Thymus (tissue), 11 donors: Measurements from ENCODE around the gene CAPZA2. TPM values are rescaled to one million over a fixed set of nuclear protein-coding genes. Genes with fewer than 3 reads are reported as not detected.
A peak's percentile ranks its signal among the peaks of the same experiment; 100 is the strongest.

Source experiments
- DNase-seq, 9 donors: peaks; one replicate each; pipeline ENCODE4 v3.0.0-alpha.2; 2013; ENCODE audit warnings: low spot score in 9 of 9, low read depth in 6 of 9, missing footprints in 1 of 9
- H3K27ac ChIP-seq, 2 donors: one replicate each; pipeline ENCODE4 v1.5.1; 2013; ENCODE audit warnings: control low read depth in 1 of 2, low read depth in 1 of 2, low read length in 1 of 2, mild to moderate bottlenecking in 1 of 2, moderate library complexity in 1 of 2
- H3K27me3 ChIP-seq, 2 donors: one replicate each; pipeline ENCODE4 v1.5.1; 2013; ENCODE audit warnings: low read length in 1 of 2; ENCODE audit not compliant: control insufficient read depth in 2 of 2, insufficient read depth in 1 of 2
- H3K36me3 ChIP-seq, 2 donors: one replicate each; pipeline ENCODE4 v1.5.1; 2013; ENCODE audit warnings: low read length in 1 of 2, mild to moderate bottlenecking in 1 of 2, moderate library complexity in 1 of 2; ENCODE audit not compliant: control insufficient read depth in 2 of 2, insufficient read depth in 2 of 2
- H3K4me1 ChIP-seq, 2 donors: one replicate each; pipeline ENCODE4 v1.5.1; 2013; ENCODE audit warnings: low read length in 2 of 2; ENCODE audit not compliant: control insufficient read depth in 2 of 2, insufficient read depth in 2 of 2
- H3K4me3 ChIP-seq, 2 donors: one replicate each; pipeline ENCODE4 v1.5.1; 2013; ENCODE audit warnings: low read length in 2 of 2, control low read depth in 1 of 2, mild to moderate bottlenecking in 1 of 2
- H3K9me3 ChIP-seq, 2 donors: one replicate each; pipeline ENCODE4 v1.5.1; 2013; ENCODE audit warnings: low read length in 1 of 2, mild to moderate bottlenecking in 1 of 2; ENCODE audit not compliant: control insufficient read depth in 2 of 2, insufficient read depth in 1 of 2
- WGBS: extraction: QIAGEN DNeasy Blood & Tissue Kit; methylation state at CpG from one replicate; pipeline ENCODE4 v1.1.7; 2013; 5-methylcytosine and 5-hydroxymethylcytosine counted together
- polyA plus RNA-seq: library from polyadenylated mRNA; stranded (reverse); fragments of 200-250 nt; gene quantifications from one replicate; pipeline ENCODE4 v1.2.3, GENCODE V29; 2013
- total RNA-seq: library from RNA; stranded (reverse); fragments of 120-200 nt; gene quantifications from one replicate; pipeline ENCODE4 v1.2.4, GENCODE V29; 2013
- donor health status: healthy.

Gene CAPZA2
- total and polyA plus RNA-seq, 2 donors: 55.9 to 150 TPM

DNA sequence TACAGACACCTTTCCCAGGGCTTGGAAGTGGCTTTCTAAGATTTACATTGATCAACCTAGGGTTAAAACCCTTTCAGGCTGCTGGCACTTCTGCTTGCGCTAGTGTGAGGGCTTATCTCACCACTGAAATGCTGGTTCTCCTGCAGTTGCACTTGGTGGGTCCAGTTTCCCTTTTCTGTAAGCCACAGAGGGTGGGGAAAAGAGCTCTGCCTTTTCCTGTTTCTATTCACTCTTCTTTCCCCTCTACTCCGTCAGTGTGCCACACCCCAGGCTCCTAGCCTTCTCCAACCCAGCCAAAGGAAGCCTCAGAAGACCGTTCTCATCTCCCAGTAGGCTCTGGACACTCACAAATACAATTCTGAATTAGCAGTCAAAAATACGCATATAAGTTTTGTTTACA lies 19.0 kb upstream of the CAPZA2 start:
- H3K9me3 ChIP-seq: no peaks in the 10 kb centered on the region
- no peaks in the 10 kb centered on the region for H3K27me3 ChIP-seq
- DNase-seq: no peak
- no peak overlapping the region for H3K4me3 ChIP-seq
- WGBS: 27% methylated on average over 4 of the region's 4 CpGs
- H3K36me3 ChIP-seq: no peaks in the 10 kb centered on the region
- no peaks in the 10 kb centered on the region for H3K4me1 ChIP-seq
- H3K27ac ChIP-seq: no peak overlapping the region

- WGBS: 96% methylated on average over 5 of the region's 5 CpGs
- Histone ChIP-seq H3K36me3 (no peaks in the 10 kb centered on the region), H3K9me3 (no peaks in the 10 kb centered on the region), H3K27me3 (no peaks in the 10 kb centered on the region), H3K4me3 (no peak overlapping the region), H3K4me1 (no peaks in the 10 kb centered on the region), H3K27ac (no peak overlapping the region)
- DNase-seq: no peak
Observed at GRCh38 chr7:116851175-116851574, 11.2 kb upstream of the CAPZA2 start.

GRCh38 chr7:116851671-116852070 lies 10.7 kb upstream of the CAPZA2 start:
- no peak overlapping the region for H3K27ac ChIP-seq
- H3K9me3 ChIP-seq: no peaks in the 10 kb centered on the region
- no peaks in the 10 kb centered on the region for H3K36me3 ChIP-seq
- H3K4me1 ChIP-seq: no peaks in the 10 kb centered on the region
- no peak overlapping the region for H3K4me3 ChIP-seq
- H3K27me3 ChIP-seq: no peaks in the 10 kb centered on the region
- WGBS: 91% methylated on average over 3 of the region's 3 CpGs
- DNase-seq: no peak

GRCh38 chr7:116854132-116854531 lies 8.3 kb upstream of the CAPZA2 start:
- Histone ChIP-seq H3K36me3 (no peaks in the 10 kb centered on the region), H3K4me3 (no peak overlapping the region), H3K9me3 (no peaks in the 10 kb centered on the region), H3K27ac (no peak overlapping the region), H3K4me1 (no peaks in the 10 kb centered on the region), H3K27me3 (no peaks in the 10 kb centered on the region)
- peak in 1 of 9 donors; percentile 18 for DNase-seq
- 93% methylated on average over 1 of the region's 1 CpG for WGBS

DNA sequence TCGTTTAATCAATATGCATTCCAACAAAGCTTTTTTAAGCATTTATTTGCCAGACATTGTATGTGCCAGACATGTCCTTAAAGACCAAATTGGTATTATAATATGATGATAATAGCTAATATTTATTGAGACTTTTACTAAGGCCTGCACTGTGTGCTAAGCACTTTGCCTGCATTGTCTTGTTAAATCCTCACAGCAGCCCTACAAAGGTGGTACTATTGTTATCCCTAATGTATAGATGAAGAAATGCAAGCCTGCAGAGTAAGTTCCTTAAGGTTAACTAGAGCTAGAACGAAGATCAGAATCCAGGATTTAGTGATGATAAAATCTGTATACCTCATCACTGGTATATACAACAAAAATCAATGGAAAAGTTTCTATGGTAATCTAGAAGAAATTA lies 5.3 kb upstream of the CAPZA2 start:
- H3K27me3 ChIP-seq: no peaks in the 10 kb centered on the region
- no peak overlapping the region for H3K4me3 ChIP-seq
- no peaks in the 10 kb centered on the region for H3K9me3 ChIP-seq
- no peak for DNase-seq
- H3K27ac ChIP-seq: no peak overlapping the region
- H3K36me3 ChIP-seq: no peaks in the 10 kb centered on the region
- WGBS: 96% methylated on average over 2 of the region's 2 CpGs
- H3K4me1 ChIP-seq: peaks cover 0 to 2% of the 10 kb centered on the region in 2 donors

DNA sequence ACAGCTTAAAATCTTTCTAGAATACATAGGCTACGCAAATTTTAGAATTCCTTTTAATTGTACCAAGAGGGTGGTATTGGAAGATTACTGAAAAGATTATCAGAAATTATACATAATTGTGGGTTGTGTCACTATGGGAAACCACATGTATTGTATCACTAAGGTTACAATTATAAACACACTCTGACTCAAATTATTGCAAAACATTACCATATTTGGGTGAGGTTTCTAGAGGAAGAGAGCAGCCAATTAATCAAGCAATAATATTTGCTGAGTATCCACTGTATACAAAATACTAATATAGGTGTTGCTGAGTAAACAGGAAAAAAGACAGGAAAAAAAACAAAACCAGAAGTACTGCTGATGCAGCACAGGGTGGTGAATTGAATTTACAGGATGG lies 3.1 kb upstream of the CAPZA2 start:
- DNase-seq: no peak
- H3K4me1 ChIP-seq: peaks cover 3 to 7% of the 10 kb centered on the region in 2 donors
- H3K27me3 ChIP-seq: no peaks in the 10 kb centered on the region
- no peaks in the 10 kb centered on the region for H3K36me3 ChIP-seq
- H3K9me3 ChIP-seq: no peaks in the 10 kb centered on the region
- H3K27ac ChIP-seq: no peak overlapping the region
- H3K4me3 ChIP-seq: no peak overlapping the region
- 100% methylated on average over 1 of the region's 1 CpG for WGBS

GRCh38 chr7:116861717-116862116 lies 670 bp upstream of the CAPZA2 start:
- DNase-seq: no peak
- no peaks in the 10 kb centered on the region for H3K9me3 ChIP-seq
- H3K4me3 ChIP-seq: peak overlapping the region in 1 of 2 donors; percentile 5
- H3K4me1 ChIP-seq: peaks cover 3 to 10% of the 10 kb centered on the region in 2 donors
- WGBS: 91% methylated on average over 4 of the region's 4 CpGs
- H3K27me3 ChIP-seq: no peaks in the 10 kb centered on the region
- H3K36me3 ChIP-seq: no peaks in the 10 kb centered on the region
- H3K27ac ChIP-seq: no peak overlapping the region

DNA sequence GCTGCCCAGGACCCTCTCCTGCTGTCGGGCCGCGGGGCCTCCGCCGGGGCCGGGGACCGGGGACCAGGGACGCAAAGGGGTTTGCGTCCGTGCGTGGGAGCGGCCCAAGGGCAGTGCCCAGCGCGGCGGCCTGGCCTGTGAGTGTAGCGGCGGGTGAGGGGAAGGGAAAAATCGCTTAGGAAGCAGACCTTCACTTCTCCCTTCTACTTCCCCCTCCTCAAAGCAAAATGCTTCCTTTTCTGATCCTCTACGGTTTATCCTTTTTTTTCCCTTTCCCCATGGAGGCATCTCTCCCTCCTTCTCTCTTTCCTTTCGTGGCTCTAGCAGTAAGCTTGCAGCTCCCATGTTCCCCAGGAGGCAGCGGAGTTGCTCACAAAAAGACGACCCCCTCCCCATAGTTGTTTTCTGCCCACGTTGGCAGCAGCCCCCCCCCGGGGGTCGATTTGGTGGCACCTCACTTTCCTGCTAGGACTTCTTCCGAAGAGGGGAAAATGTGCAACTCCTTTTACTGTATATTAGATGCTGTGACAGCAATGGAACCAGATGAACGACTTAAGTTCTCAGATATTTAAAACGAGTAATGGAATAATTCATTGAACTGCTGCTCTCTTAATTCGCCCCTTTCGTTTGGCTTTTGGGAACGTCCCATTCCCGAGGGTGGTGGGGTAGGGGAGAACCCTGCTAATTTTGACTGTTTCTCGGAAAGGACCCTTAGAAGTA lies 724 bp downstream of the CAPZA2 start:
- peak overlapping the region; percentile 89 to 95 for H3K27ac ChIP-seq
- H3K9me3 ChIP-seq: no peaks in the 10 kb centered on the region
- DNase-seq: peak in 7 of 9 donors; percentile 9 to 58 (median 28)
- no peaks in the 10 kb centered on the region for H3K36me3 ChIP-seq
- H3K27me3 ChIP-seq: no peaks in the 10 kb centered on the region
- under 1% methylated on average over 33 of the region's 33 CpGs for WGBS
- H3K4me1 ChIP-seq: peaks cover 3 to 10% of the 10 kb centered on the region in 2 donors
- peak overlapping the region; percentile 70 to 92 for H3K4me3 ChIP-seq

DNA sequence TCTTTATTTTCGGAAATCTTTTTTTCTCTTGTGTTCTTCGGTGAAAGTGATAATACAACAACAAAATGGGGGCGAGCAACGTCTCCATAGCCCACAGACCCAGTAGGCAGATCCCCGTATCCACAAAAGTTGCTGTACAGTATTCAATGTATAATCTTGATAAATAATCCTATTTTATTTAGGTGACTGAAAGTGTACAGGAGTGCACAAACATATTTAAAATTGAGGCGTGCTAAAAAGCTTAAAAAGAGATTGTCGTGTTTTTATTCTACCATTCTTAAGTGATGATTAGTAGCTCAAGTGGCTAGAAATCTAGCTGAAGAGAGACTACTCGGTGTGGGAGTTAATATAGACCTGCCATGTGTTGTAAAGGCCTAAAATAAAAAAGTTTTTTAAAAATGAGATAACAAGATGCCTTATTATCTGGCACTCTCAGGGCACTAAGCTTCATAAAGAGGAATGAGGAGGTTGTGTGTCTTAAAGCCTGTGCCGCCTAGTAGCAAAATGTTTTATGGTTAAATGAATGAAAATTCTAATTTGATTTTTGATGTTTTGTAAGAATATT lies 1.6 kb downstream of the CAPZA2 start:
- no peaks in the 10 kb centered on the region for H3K36me3 ChIP-seq
- DNase-seq: no peak
- H3K4me3 ChIP-seq: peak overlapping the region; percentile 70 to 92
- H3K27me3 ChIP-seq: no peaks in the 10 kb centered on the region
- no peaks in the 10 kb centered on the region for H3K9me3 ChIP-seq
- peaks cover 3 to 10% of the 10 kb centered on the region in 2 donors for H3K4me1 ChIP-seq
- 37% methylated on average over 9 of the region's 9 CpGs for WGBS
- no peak overlapping the region for H3K27ac ChIP-seq
